Ishikawa (cell line): ENCODE results near the gene SLC25A11.

Experiments used
- CEBPB ChIP-seq: IDR thresholded peaks from 2 replicates; pipeline ENCODE4 v1.6.1; 2012
- NFIC ChIP-seq: IDR thresholded peaks from 2 replicates; pipeline ENCODE4 v1.6.1; 2012
- RAD21 ChIP-seq: IDR thresholded peaks from 2 replicates; pipeline ENCODE4 v1.6.1; 2012; ENCODE audit warnings: low read depth
- TAF1 ChIP-seq: IDR thresholded peaks from 2 replicates; pipeline ENCODE4 v1.6.1; 2012; ENCODE audit warnings: low read depth, mild to moderate bottlenecking
- TEAD4 ChIP-seq: IDR thresholded peaks from 2 replicates; pipeline ENCODE4 v1.6.1; 2012
- YY1 ChIP-seq: IDR thresholded peaks from 2 replicates; pipeline ENCODE4 v1.6.1; 2012; ENCODE audit warnings: low read depth

DNA sequence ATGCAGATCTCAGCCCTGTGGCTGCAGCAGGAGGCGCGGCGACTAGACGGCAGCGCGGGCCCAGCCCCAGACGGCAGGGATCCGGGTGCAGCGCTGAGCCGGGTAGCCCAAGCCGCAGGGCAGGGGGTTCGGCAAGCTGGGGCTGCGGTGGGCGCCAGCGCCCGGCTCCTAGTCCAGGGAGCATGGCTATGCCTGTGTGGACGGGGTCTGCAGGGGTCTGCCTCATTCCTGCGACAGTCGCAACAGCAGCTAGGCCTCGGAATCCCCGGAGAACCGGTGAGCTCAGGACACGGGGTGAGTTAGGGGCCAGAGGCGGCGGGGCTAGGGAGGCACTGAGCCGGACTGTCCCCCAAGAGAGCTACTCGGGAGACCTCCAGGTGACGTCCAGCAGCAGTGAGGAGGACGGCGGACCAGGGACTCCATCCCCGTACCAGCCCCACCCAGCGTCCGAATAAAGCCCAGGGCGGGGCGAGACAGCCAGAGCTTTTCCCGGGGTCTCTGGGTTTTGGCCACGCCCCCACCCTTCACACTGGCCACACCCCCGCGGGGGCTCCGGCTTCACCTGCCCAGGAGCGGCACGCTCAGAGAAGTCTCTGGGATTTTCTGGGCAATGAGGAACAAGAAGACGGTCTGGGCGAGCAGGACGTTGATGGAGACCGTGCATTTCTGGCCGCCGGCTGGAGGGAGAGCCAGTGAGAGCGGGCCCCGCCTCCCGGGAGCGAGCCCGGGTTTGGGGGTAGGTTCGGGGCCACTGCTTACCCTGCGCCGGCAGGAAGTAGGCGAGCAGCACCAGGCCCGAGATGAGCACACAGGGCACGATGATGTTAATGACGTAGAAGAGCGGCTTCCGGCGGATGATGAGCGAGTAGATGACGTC lies 39.4 kb downstream of the SLC25A11 start:
- TF ChIP-seq TEAD4 (no peak), CEBPB (no peak), RAD21 (no peak), TAF1 (no peak), NFIC (no peak), YY1 (no peak)
